GM21786 (cell line): ENCODE results near the gene CAMK2A.

Experiments used
- ATAC-seq: cut with Tn5 transposase; IDR thresholded peaks from one replicate; pipeline ENCODE4 v1.9.1; 2021; ENCODE audit not compliant: unreplicated experiment

The CAMK2A gene

DNA sequence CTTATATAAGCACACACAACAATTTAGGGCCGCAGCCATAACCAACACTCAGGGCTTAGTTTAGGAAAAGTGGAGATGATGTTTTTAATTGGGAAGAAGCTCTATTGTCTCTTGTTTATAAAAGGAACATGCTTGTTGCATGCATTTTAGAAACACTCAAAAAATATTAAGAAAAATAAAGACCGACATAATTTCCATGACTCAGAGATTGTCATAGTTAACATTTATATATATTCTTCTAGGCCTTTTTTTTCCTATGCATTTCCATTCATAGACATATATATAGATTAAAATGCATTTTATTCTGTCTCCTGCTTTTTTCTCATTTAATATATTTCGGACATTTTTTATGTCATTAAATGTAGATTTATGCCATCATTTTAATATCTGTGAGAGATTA is 26.7 kb upstream of the CAMK2A start:
- no peak for ATAC-seq

DNA sequence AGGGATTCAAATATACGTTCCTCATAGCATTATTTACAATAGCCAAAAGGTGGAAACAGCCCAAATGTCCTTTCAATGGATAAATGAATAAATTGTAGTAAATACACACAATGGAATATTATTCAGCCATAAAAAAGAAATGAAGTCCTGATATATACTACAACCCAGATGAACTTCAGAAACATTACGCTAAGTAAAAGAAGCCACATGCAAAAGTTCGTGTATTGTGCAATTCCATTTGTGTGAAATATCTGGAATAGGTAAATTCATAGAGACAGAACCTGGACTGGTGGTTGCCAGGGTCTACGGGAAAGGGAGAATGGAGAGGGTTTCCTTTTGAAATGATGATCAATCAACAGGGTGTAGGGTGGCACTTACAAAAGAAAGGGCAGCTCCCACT is 25.7 kb upstream of the CAMK2A start:
- ATAC-seq, result no peak

DNA sequence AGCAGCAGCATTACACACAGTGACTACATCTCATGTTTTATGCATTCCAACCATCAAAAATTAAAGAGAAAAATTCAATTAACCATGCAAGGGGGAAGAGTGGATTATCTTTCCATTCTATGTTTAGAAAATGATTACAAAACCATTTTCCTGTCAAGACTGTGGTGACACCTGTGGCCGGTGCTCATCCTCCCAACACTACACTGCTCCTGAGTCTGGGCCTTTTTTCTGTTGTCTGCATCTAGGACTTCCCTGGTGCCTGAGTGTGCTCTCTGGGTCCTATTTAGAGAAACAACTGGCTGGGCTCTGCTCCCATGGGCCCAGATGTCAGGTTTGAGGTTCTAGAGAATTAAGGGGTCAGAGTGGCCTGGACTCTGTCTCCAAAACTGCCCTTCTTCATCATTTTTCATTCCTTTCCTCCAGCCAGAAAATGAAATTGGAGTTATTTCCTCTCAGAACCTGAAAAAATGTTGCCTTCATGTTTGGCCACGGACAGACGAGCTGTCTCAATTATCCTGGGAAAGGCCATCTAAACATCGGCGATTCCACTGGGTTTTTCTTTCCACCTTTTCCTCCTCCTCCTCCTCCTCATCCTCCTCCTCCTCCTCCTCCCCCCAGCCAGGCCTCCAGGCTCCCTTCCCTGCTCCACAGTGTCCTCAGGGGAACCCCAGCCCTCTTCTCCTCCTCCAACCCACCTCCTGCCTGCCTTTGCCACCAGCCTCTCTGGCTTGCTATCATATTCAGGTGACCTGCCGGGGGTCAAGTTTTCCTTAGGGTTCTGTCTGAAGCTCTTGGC is 24.5 kb upstream of the CAMK2A start:
- no peak for ATAC-seq

DNA sequence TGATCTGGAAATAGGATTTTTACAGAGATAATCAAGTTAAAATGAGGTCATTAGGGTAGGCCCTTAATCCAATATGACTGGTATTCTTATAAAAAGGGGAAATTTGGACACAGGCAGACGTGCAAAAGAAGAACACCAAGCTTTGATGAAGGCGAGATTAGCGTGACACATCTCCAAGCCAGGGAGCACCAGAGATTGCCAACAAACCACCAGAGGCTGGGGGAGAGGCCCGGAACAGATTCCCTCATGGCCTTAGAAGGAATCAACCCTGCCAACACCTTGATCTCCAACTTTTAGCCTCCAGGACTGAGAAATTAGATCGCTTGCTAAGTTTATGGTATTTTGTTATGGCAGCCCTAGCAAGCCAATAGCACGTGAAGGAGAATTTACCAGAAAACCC is 23.9 kb upstream of the CAMK2A start:
- no peak for ATAC-seq

DNA sequence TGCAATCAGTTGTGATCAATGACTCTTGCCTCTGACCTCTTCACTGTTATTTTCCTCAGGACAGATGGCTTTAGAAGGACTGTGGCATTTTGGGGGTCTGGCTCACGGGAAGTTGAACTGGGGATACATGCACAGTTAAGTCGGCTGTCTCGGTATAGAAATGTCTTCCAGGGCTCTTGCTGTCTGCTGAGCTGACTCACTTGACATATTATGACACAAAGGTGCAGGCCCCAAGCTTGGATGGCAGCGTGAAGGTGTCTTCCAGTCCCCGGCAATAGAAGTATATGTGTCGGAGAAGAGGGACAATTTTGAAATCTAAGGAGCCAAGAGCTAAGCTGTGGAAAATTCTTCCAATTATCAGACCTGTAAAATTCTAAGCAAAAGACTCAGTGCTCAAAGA is 22.9 kb upstream of the CAMK2A start:
- no peak for ATAC-seq

DNA sequence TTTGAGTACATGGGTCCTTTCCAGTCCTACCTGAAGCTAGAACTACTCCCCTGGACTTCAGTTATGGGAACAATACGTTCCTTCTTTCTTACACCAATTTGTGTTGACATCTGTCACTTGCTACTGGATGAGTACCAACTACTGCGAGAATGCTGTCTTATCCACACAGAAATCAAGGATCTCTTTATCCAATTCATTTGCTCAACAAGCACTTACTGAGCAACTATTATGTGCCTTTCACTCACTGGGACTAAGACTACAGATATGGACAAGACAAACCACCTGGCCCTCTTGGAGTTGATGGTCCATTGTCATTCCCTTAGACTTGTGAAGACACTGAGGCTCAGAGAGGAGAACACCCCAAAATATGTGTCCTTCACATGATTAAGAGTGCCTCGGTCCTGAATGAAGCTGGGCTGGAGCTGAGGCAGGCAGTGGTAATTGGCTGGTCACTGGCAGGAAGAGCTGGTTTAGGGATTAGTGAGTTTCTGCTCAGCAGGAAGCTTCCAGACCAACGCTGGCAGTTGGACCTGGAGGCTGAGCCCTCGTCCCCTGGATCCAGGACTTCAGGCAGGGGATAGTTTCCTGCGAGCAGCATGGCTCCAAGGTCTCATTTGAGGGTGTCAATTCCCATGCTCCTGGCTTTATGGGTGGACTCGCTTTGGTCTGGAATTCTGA is 21.6 kb upstream of the CAMK2A start:
- no peak for ATAC-seq

DNA sequence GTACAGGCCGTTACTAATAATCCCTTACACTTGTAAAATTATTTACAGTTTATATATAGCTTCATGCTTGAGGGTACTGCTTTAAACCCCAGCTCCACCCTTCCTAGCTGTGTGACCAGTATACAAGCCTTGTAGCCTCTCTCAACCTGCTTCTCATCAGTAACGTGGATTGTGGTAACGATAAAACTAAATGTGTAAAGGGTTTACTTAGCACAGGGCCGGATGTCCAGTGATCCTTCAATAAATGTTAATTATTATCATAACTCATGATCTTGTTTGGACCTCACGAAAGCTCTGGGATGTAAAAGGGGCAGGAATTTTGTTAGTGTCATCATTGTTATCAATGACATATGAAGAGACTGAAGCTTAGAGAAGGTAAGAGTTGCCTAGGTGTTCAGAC is 20.7 kb upstream of the CAMK2A start:
- no peak for ATAC-seq

DNA sequence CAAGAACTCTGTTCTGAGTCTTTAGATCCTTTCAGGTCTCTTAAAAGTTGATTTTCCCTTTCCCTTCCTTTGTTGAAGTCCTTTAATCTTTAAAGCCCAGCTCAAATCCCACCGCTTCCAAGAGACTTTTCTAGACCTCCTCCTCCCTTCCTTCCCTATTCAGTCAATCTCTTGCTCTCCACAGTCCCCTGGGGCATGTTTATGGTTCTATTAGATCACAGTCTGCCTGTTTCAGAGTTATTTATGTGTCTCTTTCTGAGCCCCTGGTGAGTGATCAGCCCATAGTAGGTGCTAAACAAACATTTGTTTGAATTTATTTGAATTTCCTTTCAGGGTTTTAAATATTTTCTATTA is 20.3 kb upstream of the CAMK2A start:
- no peak for ATAC-seq

DNA sequence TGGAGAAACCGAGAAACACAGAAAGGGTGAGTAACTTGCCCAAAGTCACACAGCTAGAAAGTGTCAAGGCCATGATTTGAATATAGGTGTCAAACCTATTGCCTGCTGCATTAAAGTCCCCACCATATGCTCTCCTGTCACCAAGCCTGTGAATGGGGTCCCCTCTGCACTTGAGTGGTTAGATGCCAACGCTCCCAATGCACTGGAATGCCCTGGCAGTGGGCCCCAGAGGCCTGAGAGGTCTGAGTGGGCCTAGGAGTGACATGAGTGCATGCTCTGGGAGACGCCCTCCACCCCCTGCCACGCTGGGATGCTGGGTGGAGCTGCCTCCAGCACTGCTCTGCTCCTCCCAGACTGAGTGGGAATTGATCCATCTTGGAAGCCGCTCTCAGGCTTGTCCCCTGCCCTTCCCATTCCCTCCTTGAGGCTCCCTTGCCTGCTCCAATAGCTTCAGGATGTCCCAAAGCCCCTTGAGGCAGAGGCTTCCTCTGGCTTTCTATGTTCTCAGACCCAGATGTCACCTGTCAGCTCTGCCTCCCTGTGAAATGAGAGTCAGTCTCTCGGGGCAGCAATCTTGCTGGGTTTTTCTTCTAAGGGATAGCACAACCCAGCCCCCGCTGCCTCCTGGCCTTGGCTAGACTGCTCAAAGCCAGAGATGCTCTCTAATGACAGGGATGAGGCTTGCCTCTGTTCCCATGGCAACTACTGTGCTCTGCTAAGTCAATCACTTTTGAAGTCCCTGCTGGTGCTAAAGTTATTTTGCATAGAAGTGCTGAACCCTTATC is 19.7 kb upstream of the CAMK2A start:
- ATAC-seq, result no peak

DNA sequence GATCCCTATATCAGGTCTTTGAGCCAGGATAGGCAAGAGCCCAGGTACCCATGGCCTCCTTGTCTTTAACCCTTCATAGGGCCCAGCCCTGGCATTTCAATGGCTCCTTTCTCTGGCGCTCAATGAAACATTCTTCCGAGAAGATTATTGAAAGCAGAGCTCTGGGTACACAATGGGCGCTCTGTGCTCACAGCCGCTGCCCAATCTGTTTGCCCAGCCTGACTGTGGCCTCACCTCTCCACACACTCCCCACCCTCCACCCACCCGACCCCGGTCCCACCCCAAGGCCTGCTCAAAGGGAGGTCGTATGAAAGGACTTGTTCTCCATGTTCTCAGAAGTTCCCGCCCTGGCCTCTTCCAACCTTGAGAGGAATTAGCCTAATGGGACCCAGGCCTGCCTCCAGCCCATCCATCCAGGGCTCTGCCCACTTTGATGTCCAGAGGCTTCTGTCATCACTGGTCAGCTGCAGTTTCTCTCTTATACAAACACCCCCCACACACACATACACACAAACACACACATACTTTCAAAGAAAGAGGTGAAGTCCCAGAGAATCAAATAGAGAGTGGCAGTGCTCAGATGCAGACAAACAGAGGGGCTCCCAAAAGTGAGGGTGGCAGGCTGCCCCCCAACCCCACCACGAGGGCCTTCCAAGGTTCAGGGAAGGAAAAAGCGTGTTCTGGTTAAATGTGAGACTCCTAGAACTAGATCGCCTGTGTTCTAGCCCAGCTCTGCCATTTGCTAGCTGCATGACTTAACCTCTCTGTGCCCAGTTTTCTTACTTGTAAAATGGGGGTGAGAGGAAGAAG is 18.2 kb upstream of the CAMK2A start:
- ATAC-seq, result no peak

DNA sequence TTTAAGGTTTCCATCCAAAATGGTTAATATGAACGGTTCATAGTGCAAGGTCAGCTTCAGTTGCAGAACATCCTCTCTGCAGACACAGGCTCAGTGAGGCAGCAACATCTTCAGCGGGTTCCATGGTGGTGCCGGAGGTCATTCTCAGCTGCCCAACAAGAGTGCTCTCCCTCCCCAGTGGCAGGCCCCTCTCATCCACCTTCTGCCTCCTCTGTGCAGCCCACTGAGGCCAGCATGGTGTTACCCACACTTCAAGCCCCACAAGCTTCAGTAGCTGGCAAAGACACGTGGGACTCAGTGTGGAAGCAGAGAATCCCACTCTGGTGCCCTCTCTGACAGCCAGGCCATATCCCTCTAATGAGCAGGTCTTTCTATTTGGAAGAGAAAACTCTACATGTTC is 17.2 kb upstream of the CAMK2A start:
- ATAC-seq, result no peak

DNA sequence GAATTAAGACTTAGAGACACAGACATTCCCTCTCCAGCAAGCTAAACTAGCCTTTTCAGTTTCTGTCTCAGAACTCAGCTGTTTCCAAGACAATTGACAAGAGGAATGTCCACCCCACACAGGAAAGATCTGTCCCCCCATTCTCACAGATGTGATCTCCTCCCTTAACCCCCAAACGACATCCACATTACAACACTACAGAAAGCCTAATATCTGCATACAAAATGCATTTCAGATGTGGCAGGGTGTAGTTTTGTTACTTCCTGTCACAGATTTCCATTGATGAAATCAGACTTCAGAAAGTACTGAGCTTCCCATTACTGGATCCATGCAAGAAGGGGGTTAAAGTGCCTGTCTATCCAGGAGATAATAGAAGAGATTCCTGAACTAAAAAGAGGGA is 16.0 kb upstream of the CAMK2A start:
- ATAC-seq, result no peak

DNA sequence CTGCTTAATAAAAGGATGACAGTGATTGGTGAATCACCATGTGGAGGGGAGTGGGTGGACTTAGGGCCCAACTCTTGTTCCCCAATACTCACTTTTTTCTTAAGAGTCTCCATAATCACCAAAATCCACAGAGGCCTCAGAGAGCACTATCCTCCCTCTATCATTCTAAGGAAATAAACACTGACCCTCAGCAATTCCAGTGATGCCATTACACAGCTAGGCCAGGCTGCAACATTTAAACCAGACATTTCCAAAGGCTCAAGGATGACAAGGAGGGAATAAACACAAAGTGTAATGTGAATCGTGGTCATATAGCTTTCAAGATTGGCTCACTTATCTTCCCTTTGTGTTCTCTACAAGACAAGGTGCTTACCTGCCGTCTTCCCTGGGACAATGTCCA is 15.5 kb upstream of the CAMK2A start:
- ATAC-seq, result no peak

DNA sequence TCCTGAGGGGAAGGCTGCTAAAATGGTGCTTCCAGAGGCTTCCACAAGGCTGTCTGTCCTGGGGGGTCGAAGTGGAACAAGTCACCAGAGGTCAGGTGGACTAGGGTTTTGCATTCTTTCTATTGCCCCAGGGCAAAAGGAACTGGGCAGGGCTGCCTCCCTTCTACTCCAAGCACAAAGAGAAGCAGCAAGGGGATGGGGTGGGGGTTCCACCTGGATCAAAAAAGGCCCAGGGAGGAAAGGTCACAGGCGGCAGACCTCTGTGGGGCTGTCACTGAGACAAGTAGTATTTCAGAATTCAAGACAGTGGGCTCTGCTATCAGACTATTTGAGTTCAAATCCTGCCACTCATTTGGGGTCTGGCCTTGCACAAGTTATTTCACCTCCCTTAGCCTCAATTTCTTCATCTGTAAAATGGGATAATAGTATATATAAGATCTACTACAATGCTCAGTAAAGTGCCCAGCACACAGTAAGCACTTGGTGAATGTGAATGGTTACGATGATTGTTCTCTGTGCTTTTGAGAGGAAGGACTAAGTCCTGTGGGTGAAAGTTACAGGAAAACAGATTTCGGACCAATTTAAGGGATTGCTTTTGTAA is 15.0 kb upstream of the CAMK2A start:
- ATAC-seq, result no peak

DNA sequence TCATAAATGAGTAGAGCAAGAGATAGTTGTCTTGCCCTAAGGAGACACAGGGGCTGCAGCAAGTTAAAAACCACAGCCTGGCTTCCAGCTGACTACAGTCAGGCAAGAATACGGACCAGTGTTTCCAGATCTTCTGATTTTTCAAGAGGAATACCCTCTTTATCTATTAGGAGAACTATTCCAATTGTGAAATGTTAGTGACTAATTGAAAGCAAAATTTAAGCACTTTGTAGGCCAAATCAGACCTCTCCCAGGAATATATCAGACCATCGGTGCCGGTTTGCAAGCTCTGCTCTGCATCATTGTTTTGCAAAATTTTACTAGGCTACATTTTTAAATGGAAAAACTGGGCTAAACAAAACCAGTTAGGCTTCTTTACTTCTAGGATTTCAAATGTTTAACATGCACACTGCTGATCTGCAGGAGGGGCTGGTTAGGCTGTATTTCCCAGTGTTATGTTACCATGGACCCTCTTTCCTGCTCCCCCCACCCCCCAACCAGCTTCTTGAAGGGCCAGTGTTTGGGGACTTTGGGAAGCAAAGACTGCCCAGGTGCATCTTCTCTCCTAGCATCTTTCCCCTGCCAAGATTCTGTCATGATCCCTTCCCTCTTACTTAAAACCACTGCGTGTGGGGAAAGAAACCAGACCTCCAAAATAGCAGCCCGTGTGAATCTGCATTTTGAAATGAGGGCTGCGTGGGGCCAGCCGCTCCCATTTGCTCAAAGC is 14.2 kb upstream of the CAMK2A start:
- ATAC-seq, result no peak

DNA sequence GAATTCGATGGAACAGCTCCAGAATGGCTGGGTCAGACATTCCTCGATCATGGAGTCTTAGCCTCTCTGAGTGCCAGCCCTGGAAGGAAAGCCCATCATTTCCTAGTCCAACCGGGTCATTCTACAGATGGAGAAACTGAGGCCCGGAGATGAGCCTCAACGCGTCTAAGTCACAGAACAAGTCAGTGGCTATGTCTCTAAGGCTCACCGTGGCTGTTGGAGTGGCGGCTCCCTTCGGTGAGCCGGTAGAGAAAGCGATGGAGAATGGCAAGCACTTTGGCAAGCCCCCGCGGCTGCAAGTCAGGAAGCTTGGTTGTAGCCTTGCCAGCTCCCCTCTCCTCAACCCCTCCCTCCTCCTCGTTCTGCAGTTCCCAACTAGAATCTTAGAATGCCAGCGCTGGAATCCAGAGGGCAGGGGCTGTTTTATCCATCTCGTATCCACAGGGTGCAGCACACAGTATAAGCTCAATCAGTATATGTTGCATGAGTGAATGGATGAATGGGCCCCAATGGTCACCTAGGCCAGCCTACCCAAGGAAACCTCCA is 13.6 kb upstream of the CAMK2A start:
- no peak for ATAC-seq

DNA sequence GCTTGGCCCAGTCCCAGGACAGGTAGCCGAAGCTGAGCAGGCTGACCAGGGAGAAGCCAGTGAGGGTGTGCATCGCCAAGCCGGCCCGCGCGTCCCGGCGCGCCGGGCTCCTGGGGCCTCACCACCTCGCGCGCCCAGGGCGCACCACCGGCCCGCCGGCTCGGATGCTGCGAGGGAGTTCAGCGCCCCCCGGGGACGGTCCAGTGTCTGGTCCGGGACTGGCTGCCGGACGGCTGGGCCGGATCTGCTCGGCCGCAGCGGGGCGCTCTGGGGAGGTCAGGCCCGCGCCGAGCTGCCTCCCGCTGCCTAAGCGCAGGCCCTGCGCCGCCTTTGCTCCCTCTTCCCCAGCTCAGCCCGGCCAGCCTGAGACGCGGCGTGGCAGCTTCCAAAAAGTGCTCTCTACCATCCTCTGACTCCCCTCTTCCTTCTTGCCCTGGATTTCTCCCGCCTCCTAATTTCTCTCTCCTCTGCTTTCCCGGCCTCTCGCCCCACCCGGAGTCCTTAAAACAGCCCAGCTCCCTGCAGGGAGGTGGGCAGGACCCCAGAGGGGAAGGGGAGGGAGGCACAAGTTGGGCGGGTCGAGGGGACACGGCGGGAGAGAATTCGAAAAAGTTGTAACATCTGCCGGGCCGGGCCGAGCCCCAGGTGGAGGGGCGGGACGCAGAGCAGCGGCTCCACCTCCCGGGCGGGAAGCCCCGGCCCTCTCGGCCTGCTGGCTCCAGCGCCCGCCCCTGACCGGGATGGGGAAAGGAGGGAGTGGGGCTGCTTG is 12.9 kb upstream of the CAMK2A start, which contains the start of gene ARSI:
Gene ARSI, minus strand, starts transcription at position 605 of the 769 bp plus-strand sequence. Its CDS starts 532 bp downstream, at position 73.
- no peak for ATAC-seq

DNA sequence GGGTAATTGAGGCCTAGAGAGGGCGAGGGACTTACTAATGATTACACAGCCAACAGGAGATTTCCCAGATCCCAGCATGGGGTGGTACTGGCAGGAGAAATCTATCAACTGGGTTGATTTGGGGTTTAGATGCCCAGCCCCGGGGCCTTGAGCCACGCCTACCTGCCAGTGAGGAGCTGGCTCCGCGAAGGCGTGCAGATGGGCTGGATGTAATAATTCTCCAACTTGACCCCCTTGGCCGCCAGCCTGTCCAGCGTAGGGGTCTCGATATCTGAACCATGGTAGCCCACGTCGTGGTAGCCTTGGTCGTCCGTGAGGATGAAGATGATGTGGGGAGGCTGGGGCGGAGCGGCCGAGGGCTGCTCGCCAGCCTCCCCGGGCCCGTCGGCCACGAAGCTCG is 12.3 kb upstream of the CAMK2A start:
- ATAC-seq, result no peak

DNA sequence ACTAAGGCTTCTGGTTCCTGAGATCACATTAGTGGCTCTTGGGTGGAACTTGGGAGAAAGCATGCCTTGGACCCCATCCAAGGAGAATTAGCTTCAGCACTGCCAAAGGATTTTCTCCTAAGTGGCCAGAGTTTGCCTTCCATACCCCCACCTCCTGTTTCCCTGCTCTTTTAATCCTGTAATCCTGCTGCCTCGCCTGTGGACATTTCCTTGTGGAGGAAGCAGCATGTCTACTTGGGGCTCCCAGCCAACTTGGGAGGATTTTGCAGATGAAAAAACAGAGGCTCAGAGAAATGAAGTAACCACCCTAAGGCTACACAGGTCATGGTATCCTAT is 11.6 kb upstream of the CAMK2A start:
- ATAC-seq, result no peak
